GM19238 (cell line): ENCODE results near the gene EFEMP1.
"Not testable (repeated sequence)": the region's sequence is repeated elsewhere in the genome, so short reads cannot be mapped to it uniquely, and the experiment has no call there.

Experiments
- DNase-seq: peaks from one replicate; pipeline ENCODE4 v3.0.0; 2011; ENCODE audit warnings: low spot score; ENCODE audit not compliant: insufficient read length

The EFEMP1 gene

GRCh38 chr2:55869637-55870325 lies 53.8 kb downstream of the EFEMP1 start:
- no peak for DNase-seq

GRCh38 chr2:55865096-55865835 lies 58.3 kb downstream of the EFEMP1 start:
- no peak for DNase-seq

- DNase-seq: no peak
These were observed 59.1 kb downstream of the EFEMP1 start for GRCh38 chr2:55864351-55865084.

- no peak for DNase-seq
These were observed 60.8 kb downstream of the EFEMP1 start for GRCh38 chr2:55862673-55863390.

GRCh38 chr2:55862246-55862645 lies 61.3 kb downstream of the EFEMP1 start:
- DNase-seq: no peak

- no peak for DNase-seq
These were observed 61.8 kb downstream of the EFEMP1 start for GRCh38 chr2:55861733-55862132.

- DNase-seq: no peak
These were observed 62.8 kb downstream of the EFEMP1 start for GRCh38 chr2:55860832-55861231.

- DNase-seq: no peak
These were observed 63.7 kb downstream of the EFEMP1 start for GRCh38 chr2:55859875-55860274.

- DNase-seq: no peak
These were observed 65.8 kb downstream of the EFEMP1 start for GRCh38 chr2:55857766-55858165.

- DNase-seq: no peak
These were observed 66.6 kb downstream of the EFEMP1 start for GRCh38 chr2:55856936-55857335.

- DNase-seq: no peak
These were observed 75.5 kb downstream of the EFEMP1 start for GRCh38 chr2:55848096-55848495.

- no peak for DNase-seq
These were observed 77.2 kb downstream of the EFEMP1 start for GRCh38 chr2:55846426-55846825.

GRCh38 chr2:55844986-55845385 lies 78.6 kb downstream of the EFEMP1 start:
- no peak for DNase-seq

GRCh38 chr2:55843994-55844345 lies 79.6 kb downstream of the EFEMP1 start:
- DNase-seq: no peak

- DNase-seq: no peak
These were observed 80.2 kb downstream of the EFEMP1 start for GRCh38 chr2:55843096-55843993.

- DNase-seq: no peak
These were observed 81.5 kb downstream of the EFEMP1 start for GRCh38 chr2:55842046-55842445.

- no peak for DNase-seq
These were observed 83.1 kb downstream of the EFEMP1 start for GRCh38 chr2:55840460-55840859.

- no peak for DNase-seq
These were observed 84.3 kb downstream of the EFEMP1 start for GRCh38 chr2:55839182-55839819.

GRCh38 chr2:55838653-55839052 lies 84.9 kb downstream of the EFEMP1 start:
- no peak for DNase-seq

GRCh38 chr2:55838117-55838516 lies 85.5 kb downstream of the EFEMP1 start:
- not testable (repeated sequence) for DNase-seq
